Gastroesophageal sphincter (tissue), 4 donors: ENCODE results near the gene PCTP. TPM values are rescaled to one million over a fixed set of nuclear protein-coding genes. Genes with fewer than 3 reads are reported as not detected.

Source experiments
- ATAC-seq: fragments of 150-250 bp; one replicate; pipeline ENCODE4 v1.9.1; 2016; ENCODE audit warnings: mild to moderate bottlenecking, moderate library complexity
- H3K27ac ChIP-seq, 4 donors: fragments of 200-600 bp; sonication (generic) in 3 of 4; 1 replicate in 3 of 4; 2 replicates in 1 of 4; pipeline ENCODE4 v1.5.1; 2016 to 2019
- H3K27me3 ChIP-seq: fragments of 200-600 bp; sonication (generic); one replicate; pipeline ENCODE4 v1.5.1; 2019
- H3K36me3 ChIP-seq, 2 donors: fragments of 200-600 bp; sonication (generic); one replicate each; pipeline ENCODE4 v1.5.1; 2019; ENCODE audit warnings: control low read depth in 1 of 2
- H3K4me1 ChIP-seq, 3 donors: fragments of 200-600 bp; sonication (generic); 1 replicate in 2 of 3; 2 replicates in 1 of 3; pipeline ENCODE4 v1.5.1; 2016 to 2019; ENCODE audit warnings: control low read depth in 2 of 3
- H3K4me3 ChIP-seq, 2 donors: fragments of 200-600 bp; sonication (generic); one replicate each; pipeline ENCODE4 v1.5.1; 2019; ENCODE audit warnings: mild to moderate bottlenecking in 1 of 2, moderate library complexity in 1 of 2
- H3K9me3 ChIP-seq, 3 donors: fragments of 200-600 bp; sonication (generic); one replicate each; pipeline ENCODE4 v1.5.1; 2017 to 2019; ENCODE audit warnings: control low read depth in 2 of 3
- EP300 ChIP-seq: sonication (generic); formaldehyde crosslinking; IDR thresholded peaks from one replicate; pipeline ENCODE4 v1.6.1; 2017; ENCODE audit warnings: antibody characterized with exemption, mild to moderate bottlenecking
- POLR2A ChIP-seq, 2 donors: fragments of 450-650 bp; IDR thresholded peaks; one replicate each; pipeline ENCODE4 v1.6.1; 2017; ENCODE audit warnings: antibody characterized with exemption in 2 of 2, mild to moderate bottlenecking in 2 of 2, moderate library complexity in 1 of 2
- POLR2AphosphoS5 ChIP-seq: sonication (generic); formaldehyde crosslinking; IDR thresholded peaks from one replicate; pipeline ENCODE4 v1.6.1; 2017; ENCODE audit warnings: antibody characterized with exemption
- WGBS, 2 donors: methylation state at CpG; one replicate each; pipeline ENCODE4 v1.1.5; 2018; ENCODE audit warnings: low coverage in 1 of 2; 5-methylcytosine and 5-hydroxymethylcytosine counted together
- total RNA-seq, 4 donors: library from RNA; depleted of rRNA; stranded (reverse); fragments of >200 nt; gene quantifications; one replicate each; pipeline ENCODE4 v1.1.0, GENCODE V29; 2016
- TF ChIP-seq, protein P1 (sequence below), 4 experiments: fragments of 200-600 bp in 2 of 4; fragments of 450-650 bp in 2 of 4; sonication (generic) in 1 of 4; IDR thresholded peaks; one replicate each; pipeline ENCODE4 v1.5.1; 2017 to 2019; ENCODE audit warnings: antibody characterized with exemption in 4 of 4, mild to moderate bottlenecking in 2 of 4, moderate library complexity in 2 of 4

PCTP gene
- total RNA-seq, 4 donors from 2014 or later: 11.3 to 27.3 (median 18.8) TPM

DNA sequence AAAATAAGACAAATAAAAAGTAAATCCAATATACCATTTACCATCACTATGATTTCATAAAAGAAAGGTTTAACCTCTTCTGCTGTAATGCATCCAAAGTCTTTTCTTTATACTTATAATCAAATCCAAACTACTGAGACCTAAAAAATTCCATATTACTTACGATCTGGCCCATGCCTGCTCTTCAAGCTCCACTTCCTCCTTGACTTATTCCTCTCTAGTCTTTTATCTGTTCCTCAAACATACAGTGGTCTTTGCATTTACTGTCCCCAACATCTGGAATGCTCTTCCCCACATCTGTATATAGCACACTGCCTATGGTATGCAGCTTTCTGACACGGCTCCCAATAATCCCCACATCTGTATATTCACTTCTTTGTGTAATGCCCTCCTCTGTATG, 33.8 kb downstream of the PCTP start:
- TF ChIP-seq EP300: no peak
- TF ChIP-seq POLR2AphosphoS5: no peak
- TF ChIP-seq POLR2A (IDR thresholded peaks at IDR 0.05): no peak
- TF ChIP-seq, protein P1, sequence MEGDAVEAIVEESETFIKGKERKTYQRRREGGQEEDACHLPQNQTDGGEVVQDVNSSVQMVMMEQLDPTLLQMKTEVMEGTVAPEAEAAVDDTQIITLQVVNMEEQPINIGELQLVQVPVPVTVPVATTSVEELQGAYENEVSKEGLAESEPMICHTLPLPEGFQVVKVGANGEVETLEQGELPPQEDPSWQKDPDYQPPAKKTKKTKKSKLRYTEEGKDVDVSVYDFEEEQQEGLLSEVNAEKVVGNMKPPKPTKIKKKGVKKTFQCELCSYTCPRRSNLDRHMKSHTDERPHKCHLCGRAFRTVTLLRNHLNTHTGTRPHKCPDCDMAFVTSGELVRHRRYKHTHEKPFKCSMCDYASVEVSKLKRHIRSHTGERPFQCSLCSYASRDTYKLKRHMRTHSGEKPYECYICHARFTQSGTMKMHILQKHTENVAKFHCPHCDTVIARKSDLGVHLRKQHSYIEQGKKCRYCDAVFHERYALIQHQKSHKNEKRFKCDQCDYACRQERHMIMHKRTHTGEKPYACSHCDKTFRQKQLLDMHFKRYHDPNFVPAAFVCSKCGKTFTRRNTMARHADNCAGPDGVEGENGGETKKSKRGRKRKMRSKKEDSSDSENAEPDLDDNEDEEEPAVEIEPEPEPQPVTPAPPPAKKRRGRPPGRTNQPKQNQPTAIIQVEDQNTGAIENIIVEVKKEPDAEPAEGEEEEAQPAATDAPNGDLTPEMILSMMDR (IDR thresholded peaks at IDR 0.05): no peak
- Histone ChIP-seq H3K27me3 (no peaks in the 10 kb centered on the region), H3K36me3 (no peaks in the 10 kb centered on the region), H3K4me3 (no peak overlapping the region), H3K9me3 (no peaks in the 10 kb centered on the region), H3K27ac (peak overlapping the region in 2 of 4 donors; percentile 1 to 32), H3K4me1 (no peaks in the 10 kb centered on the region)
- WGBS, 2 donors: 74 to 100% methylated on average over 1 to 2 of the region's 2 CpGs
- ATAC-seq: no peak

DNA sequence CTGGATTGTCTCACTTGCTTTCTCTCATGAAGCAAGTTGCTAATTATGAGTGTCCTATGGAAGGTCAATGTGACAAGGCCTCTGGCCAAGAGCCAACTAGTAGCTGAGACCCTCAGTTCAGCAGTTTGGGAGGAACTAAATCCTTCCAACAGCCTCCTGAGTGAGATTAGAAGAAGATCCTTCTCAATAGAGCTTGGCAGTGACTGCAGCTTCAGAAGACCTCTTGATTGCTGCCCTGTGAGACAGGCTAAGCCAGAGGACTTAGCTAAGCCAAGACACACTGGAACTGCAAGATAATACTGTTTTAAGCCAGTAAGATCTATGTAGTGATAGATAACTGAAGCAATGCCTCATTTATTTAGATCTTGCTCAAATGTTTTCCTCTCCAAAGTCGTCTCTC, 34.3 kb downstream of the PCTP start:
- ATAC-seq: no peak
- Histone ChIP-seq H3K36me3 (no peaks in the 10 kb centered on the region), H3K27me3 (no peaks in the 10 kb centered on the region), H3K4me1 (no peaks in the 10 kb centered on the region), H3K4me3 (no peak overlapping the region), H3K27ac (peak overlapping the region in 1 of 4 donors; percentile 32), H3K9me3 (no peaks in the 10 kb centered on the region)
- TF ChIP-seq, protein P1 (IDR thresholded peaks at IDR 0.05): no peak
- WGBS, 2 donors: 44 to 100% methylated on average over 1 of the region's 1 CpG

DNA sequence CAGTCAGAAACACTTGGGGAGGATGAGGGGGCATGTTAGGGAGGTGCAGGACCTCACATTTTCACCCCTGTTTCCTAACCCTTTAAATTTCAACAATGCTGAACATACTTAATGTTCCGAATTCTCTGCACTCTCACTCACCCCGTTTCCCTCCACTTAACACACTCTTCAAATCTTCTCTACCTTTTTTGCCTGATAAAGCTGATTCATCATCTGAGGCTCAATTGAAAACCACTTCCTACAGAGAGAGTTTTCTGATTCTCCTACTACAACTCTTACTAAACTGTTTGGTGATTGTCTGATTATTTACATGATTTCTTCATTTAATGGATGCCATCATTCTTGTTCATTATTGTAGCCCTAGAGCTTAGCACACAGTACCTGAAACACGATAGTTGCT, 42.4 kb downstream of the PCTP start:
- no peaks in the 10 kb centered on the region for H3K36me3 ChIP-seq
- ATAC-seq: no peak
- no peak overlapping the region for H3K27ac ChIP-seq
- WGBS, 2 donors: 80 to 84% methylated on average over 1 to 3 of the region's 3 CpGs
- no peaks in the 10 kb centered on the region for H3K4me1 ChIP-seq
- TF ChIP-seq POLR2AphosphoS5 (no peak), EP300 (no peak), POLR2A (IDR thresholded peaks at IDR 0.05) (no peak)
- TF ChIP-seq, protein P1 (IDR thresholded peaks at IDR 0.05): no peak
- H3K9me3 ChIP-seq: peaks cover 0 to 12% (median 0%) of the 10 kb centered on the region in 3 donors
- no peak overlapping the region for H3K4me3 ChIP-seq
- no peaks in the 10 kb centered on the region for H3K27me3 ChIP-seq

DNA sequence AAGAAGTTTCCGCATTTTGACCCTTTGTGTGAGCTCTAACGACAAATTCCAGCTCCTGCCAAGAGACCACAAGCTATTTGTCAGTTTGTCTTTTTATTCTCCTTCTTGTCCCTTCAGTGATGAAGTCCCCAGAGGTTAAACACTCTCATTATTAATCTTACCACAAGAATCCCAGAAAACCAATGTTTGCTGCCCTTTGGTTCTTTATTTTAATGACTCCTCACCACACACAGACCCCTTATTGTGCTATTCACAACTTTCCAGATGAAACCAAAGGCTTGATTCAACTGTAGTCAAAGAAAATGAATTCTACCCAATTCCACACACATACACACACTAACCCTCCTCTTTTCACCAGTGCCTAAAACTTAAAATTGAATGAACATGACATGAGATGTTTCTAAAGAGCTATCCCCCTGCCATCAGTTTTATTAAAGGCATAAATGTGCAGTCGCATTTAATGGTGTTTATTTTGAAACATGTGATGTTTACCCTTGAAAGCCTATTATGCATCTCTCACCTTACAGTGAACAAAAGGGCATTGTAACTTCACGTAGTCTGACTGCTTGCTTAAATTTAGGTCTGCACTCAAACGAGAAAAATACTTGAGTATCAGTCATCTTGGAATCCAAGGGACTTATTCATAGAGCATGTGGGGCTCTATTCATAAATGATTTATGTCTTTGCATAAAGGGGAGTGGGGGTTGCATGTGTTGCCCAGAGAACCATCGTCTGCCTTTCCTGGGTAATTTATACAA, 44.1 kb downstream of the PCTP start:
- no peaks in the 10 kb centered on the region for H3K36me3 ChIP-seq
- no peaks in the 10 kb centered on the region for H3K4me1 ChIP-seq
- no peaks in the 10 kb centered on the region for H3K27me3 ChIP-seq
- H3K27ac ChIP-seq: no peak overlapping the region
- no peak for TF ChIP-seq EP300
- TF ChIP-seq POLR2A (IDR thresholded peaks at IDR 0.05): no peak
- TF ChIP-seq, protein P1 (IDR thresholded peaks at IDR 0.05): no peak
- TF ChIP-seq POLR2AphosphoS5: no peak
- no peak for ATAC-seq
- peaks cover 0 to 23% (median 0%) of the 10 kb centered on the region in 3 donors for H3K9me3 ChIP-seq
- WGBS, 2 donors: 52 to 57% methylated on average over 6 of the region's 6 CpGs
- no peak overlapping the region for H3K4me3 ChIP-seq

DNA sequence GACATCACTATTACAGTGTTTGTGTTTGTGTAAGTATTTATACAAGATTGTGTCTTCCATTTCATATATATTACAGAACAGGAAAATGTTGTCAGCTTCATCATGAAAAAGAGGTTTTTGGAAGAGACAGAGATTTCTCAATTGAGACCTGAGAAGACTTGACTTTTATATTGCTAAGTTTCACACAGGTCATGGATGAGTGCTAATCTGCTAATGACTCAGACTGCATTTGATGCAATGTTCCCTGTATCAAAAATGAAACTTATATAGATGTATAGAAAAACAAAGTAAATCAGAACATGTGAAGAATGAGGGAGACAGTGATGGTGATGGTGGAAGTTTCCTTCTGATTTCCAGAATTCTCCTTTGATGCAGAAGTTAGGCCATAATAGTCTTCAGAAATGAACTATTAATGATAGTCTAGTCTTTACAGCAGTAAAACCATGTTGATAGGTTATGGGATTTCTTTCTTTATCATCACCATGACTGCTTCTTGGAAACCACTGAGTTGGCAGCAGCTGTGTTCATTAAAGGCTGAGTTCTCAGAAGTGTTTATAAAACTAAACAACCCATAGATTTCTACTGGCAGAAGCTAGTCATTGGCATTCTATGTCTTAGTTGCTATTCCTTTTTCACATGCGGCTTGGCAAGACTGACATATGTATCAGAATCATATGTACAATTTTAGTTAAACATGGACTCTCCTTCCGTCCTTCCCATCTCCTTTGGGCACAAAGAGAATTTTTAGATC, 56.1 kb downstream of the PCTP start:
- WGBS, 2 donors: 79 to 81% methylated on average over 2 of the region's 2 CpGs
- Histone ChIP-seq H3K27ac (no peak overlapping the region), H3K9me3 (peaks cover 0 to 6% (median 0%) of the 10 kb centered on the region in 3 donors), H3K36me3 (no peaks in the 10 kb centered on the region), H3K4me3 (no peak overlapping the region), H3K4me1 (no peaks in the 10 kb centered on the region), H3K27me3 (no peaks in the 10 kb centered on the region)
- no peak for TF ChIP-seq EP300
- TF ChIP-seq, protein P1 (IDR thresholded peaks at IDR 0.05): no peak
- no peak for TF ChIP-seq POLR2AphosphoS5
- TF ChIP-seq POLR2A (IDR thresholded peaks at IDR 0.05): no peak
- no peak for ATAC-seq
